Thyroid gland (tissue), 4 donors: ENCODE data around the gene MICAL3. TPM values are rescaled to one million over a fixed set of nuclear protein-coding genes. Genes with fewer than 3 reads are reported as not detected.
A peak's percentile ranks its signal among the peaks of the same experiment; 100 is the strongest.

ENCODE experiments used
- DNase-seq, 2 donors: peaks; one replicate each; pipeline ENCODE4 v3.0.0-alpha.2; 2019
- H3K27ac ChIP-seq, 3 donors: fragments of 200-600 bp; sonication (generic); 1 replicate in 2 of 3; 2 replicates in 1 of 3; pipeline ENCODE4 v1.5.1; 2016 to 2019; ENCODE audit warnings: mild to moderate bottlenecking in 1 of 3, moderate library complexity in 1 of 3
- H3K27me3 ChIP-seq: fragments of 200-600 bp; sonication (generic); one replicate; pipeline ENCODE4 v1.5.1; 2019
- H3K36me3 ChIP-seq, 2 donors: fragments of 200-600 bp; sonication (generic); one replicate each; pipeline ENCODE4 v1.5.1; 2016 to 2019
- H3K4me1 ChIP-seq, 2 donors: fragments of 200-600 bp; sonication (generic); one replicate each; pipeline ENCODE4 v1.5.1; 2017 to 2019
- H3K4me3 ChIP-seq, 3 donors: fragments of 200-600 bp; sonication (generic); replicated peaks in 1 of 3; 1 replicate in 2 of 3; 2 replicates in 1 of 3; pipeline ENCODE4 v1.5.1; 2016; ENCODE audit warnings: mild to moderate bottlenecking in 1 of 3
- H3K9me3 ChIP-seq: fragments of 200-600 bp; sonication (generic); one replicate; pipeline ENCODE4 v1.5.1; 2017
- POLR2A ChIP-seq, 2 donors: fragments of 450-650 bp; IDR thresholded peaks; one replicate each; pipeline ENCODE4 v1.6.1; 2017; ENCODE audit warnings: antibody characterized with exemption in 2 of 2, mild to moderate bottlenecking in 2 of 2, moderate library complexity in 1 of 2
- WGBS, 2 donors: methylation state at CpG; one replicate each; pipeline ENCODE4 v1.1.5; 2017; 5-methylcytosine and 5-hydroxymethylcytosine counted together
- intact Hi-C: fragments of 100-400 bp; cut with DNase I; formaldehyde crosslinking; loops from one replicate; pipeline ENCODE4 v1.15.1; 2023
- total RNA-seq, 4 donors: library from RNA; depleted of rRNA; stranded (reverse); fragments of >200 nt; gene quantifications; one replicate each; pipeline ENCODE4 v1.2.3, GENCODE V29; 2016
- TF ChIP-seq, protein P1 (sequence below), 6 experiments: fragments of 200-600 bp in 3 of 6; fragments of 450-650 bp in 3 of 6; sonication (generic) in 3 of 6; IDR thresholded peaks; one replicate each; pipeline ENCODE4 v1.5.1; 2016 to 2019; ENCODE audit warnings: antibody characterized with exemption in 6 of 6, mild to moderate bottlenecking in 2 of 6, inconsistent platforms in 1 of 6, moderate library complexity in 1 of 6

MICAL3 gene
- total RNA-seq, 4 donors from 2014 or later: 31.8 to 53.8 (median 43.6) TPM

- no peaks in the 10 kb centered on the region for H3K27me3 ChIP-seq
- WGBS, 2 donors: 38 to 39% methylated on average over 14 of the region's 14 CpGs
- H3K36me3 ChIP-seq: no peaks in the 10 kb centered on the region
- peaks cover 68 to 77% of the 10 kb centered on the region in 2 donors for H3K4me1 ChIP-seq
- no peak overlapping the region for H3K4me3 ChIP-seq
- intact Hi-C loops: no loop called here
- TF ChIP-seq POLR2A (IDR thresholded peaks at IDR 0.05): peak in 1 of 2 donors; percentile 48
- TF ChIP-seq, protein P1, sequence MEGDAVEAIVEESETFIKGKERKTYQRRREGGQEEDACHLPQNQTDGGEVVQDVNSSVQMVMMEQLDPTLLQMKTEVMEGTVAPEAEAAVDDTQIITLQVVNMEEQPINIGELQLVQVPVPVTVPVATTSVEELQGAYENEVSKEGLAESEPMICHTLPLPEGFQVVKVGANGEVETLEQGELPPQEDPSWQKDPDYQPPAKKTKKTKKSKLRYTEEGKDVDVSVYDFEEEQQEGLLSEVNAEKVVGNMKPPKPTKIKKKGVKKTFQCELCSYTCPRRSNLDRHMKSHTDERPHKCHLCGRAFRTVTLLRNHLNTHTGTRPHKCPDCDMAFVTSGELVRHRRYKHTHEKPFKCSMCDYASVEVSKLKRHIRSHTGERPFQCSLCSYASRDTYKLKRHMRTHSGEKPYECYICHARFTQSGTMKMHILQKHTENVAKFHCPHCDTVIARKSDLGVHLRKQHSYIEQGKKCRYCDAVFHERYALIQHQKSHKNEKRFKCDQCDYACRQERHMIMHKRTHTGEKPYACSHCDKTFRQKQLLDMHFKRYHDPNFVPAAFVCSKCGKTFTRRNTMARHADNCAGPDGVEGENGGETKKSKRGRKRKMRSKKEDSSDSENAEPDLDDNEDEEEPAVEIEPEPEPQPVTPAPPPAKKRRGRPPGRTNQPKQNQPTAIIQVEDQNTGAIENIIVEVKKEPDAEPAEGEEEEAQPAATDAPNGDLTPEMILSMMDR (IDR thresholded peaks at IDR 0.05): no peak
- H3K27ac ChIP-seq: peak overlapping the region; percentile 83 to 92 (median 85)
- no peaks in the 10 kb centered on the region for H3K9me3 ChIP-seq
- DNase-seq: peak; percentile 84 to 89
These were observed 102.2 kb downstream of the MICAL3 start for GRCh38 chr22:17921871-17922821.

- peak overlapping the region; percentile 83 to 92 (median 85) for H3K27ac ChIP-seq
- DNase-seq: no peak
- WGBS, 2 donors: 93% methylated on average over 6 of the region's 6 CpGs
- no peaks in the 10 kb centered on the region for H3K9me3 ChIP-seq
- no peaks in the 10 kb centered on the region for H3K36me3 ChIP-seq
- no peaks in the 10 kb centered on the region for H3K27me3 ChIP-seq
- no peak overlapping the region for H3K4me3 ChIP-seq
- TF ChIP-seq, protein P1 (IDR thresholded peaks at IDR 0.05): no peak
- TF ChIP-seq POLR2A (IDR thresholded peaks at IDR 0.05): no peak
- peaks cover 68 to 77% of the 10 kb centered on the region in 2 donors for H3K4me1 ChIP-seq
- intact Hi-C loops: no loop called here
These were observed 103.2 kb downstream of the MICAL3 start for GRCh38 chr22:17920992-17921650.

- H3K4me1 ChIP-seq: peaks cover 61 to 69% of the 10 kb centered on the region in 2 donors
- H3K27ac ChIP-seq: peak overlapping the region; percentile 83 to 92 (median 85)
- intact Hi-C loops: no loop called here
- 19 to 24% methylated on average over 15 of the region's 15 CpGs for WGBS, 2 donors
- H3K27me3 ChIP-seq: no peaks in the 10 kb centered on the region
- TF ChIP-seq POLR2A (IDR thresholded peaks at IDR 0.05): peak in 1 of 2 donors; percentile 26
- TF ChIP-seq, protein P1 (IDR thresholded peaks at IDR 0.05): peak in 2 of 6 experiments; percentile 11 to 17
- no peaks in the 10 kb centered on the region for H3K36me3 ChIP-seq
- no peaks in the 10 kb centered on the region for H3K9me3 ChIP-seq
- DNase-seq: peak; percentile 78 to 86
- no peak overlapping the region for H3K4me3 ChIP-seq
These were observed 104.2 kb downstream of the MICAL3 start for GRCh38 chr22:17920145-17920605.

- peak; percentile 34 to 54 for DNase-seq
- peaks cover 54 to 63% of the 10 kb centered on the region in 2 donors for H3K4me1 ChIP-seq
- no peak overlapping the region for H3K4me3 ChIP-seq
- H3K36me3 ChIP-seq: no peaks in the 10 kb centered on the region
- H3K9me3 ChIP-seq: no peaks in the 10 kb centered on the region
- TF ChIP-seq, protein P1 (IDR thresholded peaks at IDR 0.05): no peak
- TF ChIP-seq POLR2A (IDR thresholded peaks at IDR 0.05): no peak
- intact Hi-C loops: no loop called here
- 68 to 86% methylated on average over 10 to 11 of the region's 11 CpGs for WGBS, 2 donors
- peak overlapping the region; percentile 83 to 92 (median 85) for H3K27ac ChIP-seq
- H3K27me3 ChIP-seq: no peaks in the 10 kb centered on the region
These were observed 104.9 kb downstream of the MICAL3 start for GRCh38 chr22:17919276-17920144.
